ENCODE data around the gene CDADC1.

Gene CDADC1

DNA sequence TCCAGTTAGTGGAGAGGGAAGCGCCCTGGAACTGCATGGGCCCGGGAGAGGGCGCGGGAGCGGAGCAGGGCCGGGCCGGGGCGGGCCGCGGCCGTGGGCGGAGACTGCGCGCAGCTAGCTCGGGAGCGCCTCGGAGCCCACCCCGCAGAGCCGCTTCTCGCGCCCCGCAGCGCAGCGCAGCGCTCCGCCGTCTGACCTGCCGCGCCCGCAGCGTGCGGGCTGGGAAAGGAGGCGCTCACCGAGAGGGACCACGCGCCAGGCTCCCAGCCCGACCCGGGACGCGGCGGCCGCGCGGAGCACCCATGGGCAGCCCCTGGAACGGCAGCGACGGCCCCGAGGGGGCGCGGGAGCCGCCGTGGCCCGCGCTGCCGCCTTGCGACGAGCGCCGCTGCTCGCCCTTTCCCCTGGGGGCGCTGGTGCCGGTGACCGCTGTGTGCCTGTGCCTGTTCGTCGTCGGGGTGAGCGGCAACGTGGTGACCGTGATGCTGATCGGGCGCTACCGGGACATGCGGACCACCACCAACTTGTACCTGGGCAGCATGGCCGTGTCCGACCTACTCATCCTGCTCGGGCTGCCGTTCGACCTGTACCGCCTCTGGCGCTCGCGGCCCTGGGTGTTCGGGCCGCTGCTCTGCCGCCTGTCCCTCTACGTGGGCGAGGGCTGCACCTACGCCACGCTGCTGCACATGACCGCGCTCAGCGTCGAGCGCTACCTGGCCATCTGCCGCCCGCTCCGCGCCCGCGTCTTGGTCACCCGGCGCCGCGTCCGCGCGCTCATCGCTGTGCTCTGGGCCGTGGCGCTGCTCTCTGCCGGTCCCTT lies 27.5 kb upstream of the CDADC1 start, which contains the start of gene MLNR:
Gene MLNR (plus strand): TSS at position 303 of the 820 bp plus-strand sequence. CDS start 0 bp downstream, at position 303.
- TF ChIP-seq EZH2phosphoT487 (conservative IDR thresholded peaks at IDR 0.05; ENCODE audit: low read length) (no peak), CTCF (IDR thresholded peaks at IDR 0.05; ENCODE audit: insufficient read depth, low read length, poor library complexity, severe bottlenecking) (no peak)
- no peak within 1 kb of the TSS for H3K9ac ChIP-seq (ENCODE audit: low read length)
- no peaks in the 10 kb centered on the region for H3K27me3 ChIP-seq (ENCODE audit: low read length)
- no peak within 1 kb of the TSS for H3K4me2 ChIP-seq (ENCODE audit: low read depth, low read length, poor library complexity, severe bottlenecking)
- H4K20me1 ChIP-seq (ENCODE audit: low read depth, low read length), result no peaks in the 10 kb centered on the region
- H3K4me3 ChIP-seq (ENCODE audit: insufficient read depth, low read length, poor library complexity, severe bottlenecking), result no peak within 1 kb of the TSS
- H3K9me2 ChIP-seq (replicated peaks; ENCODE audit: insufficient read depth, low read length), result no peaks in the 10 kb centered on the region
- no peaks in the 10 kb centered on the region for H3F3A ChIP-seq (ENCODE audit: insufficient read depth)
- no peaks in the 10 kb centered on the region for H3K79me2 ChIP-seq (ENCODE audit: insufficient read depth, low read length)
- H3K9me3 ChIP-seq (ENCODE audit: insufficient read depth, low read length), result no peaks in the 10 kb centered on the region
- no peaks in the 10 kb centered on the region for H3K36me3 ChIP-seq (ENCODE audit: low read length)
- no peak within 1 kb of the TSS for H3K27ac ChIP-seq (ENCODE audit: low read depth, low read length)
- H2AFZ ChIP-seq (ENCODE audit: low read depth, low read length, severe bottlenecking), result no peak within 1 kb of the TSS

GRCh38 chr13:49220856-49221589 lies 26.7 kb upstream of the CDADC1 start:
- H2AFZ ChIP-seq (ENCODE audit: low read depth, low read length, severe bottlenecking), result no peak overlapping the region
- no peaks in the 10 kb centered on the region for H3K36me3 ChIP-seq (ENCODE audit: low read length)
- no peak overlapping the region for H3K9ac ChIP-seq (ENCODE audit: low read length)
- H3K79me2 ChIP-seq (ENCODE audit: insufficient read depth, low read length), result no peaks in the 10 kb centered on the region
- no peak for TF ChIP-seq EZH2phosphoT487 (conservative IDR thresholded peaks at IDR 0.05; ENCODE audit: low read length)
- TF ChIP-seq CTCF (IDR thresholded peaks at IDR 0.05; ENCODE audit: insufficient read depth, low read length, poor library complexity, severe bottlenecking), result no peak
- H3F3A ChIP-seq (ENCODE audit: insufficient read depth), result no peaks in the 10 kb centered on the region
- no peaks in the 10 kb centered on the region for H3K9me3 ChIP-seq (ENCODE audit: insufficient read depth, low read length)
- H3K9me2 ChIP-seq (replicated peaks; ENCODE audit: insufficient read depth, low read length), result no peaks in the 10 kb centered on the region
- H3K4me3 ChIP-seq (ENCODE audit: insufficient read depth, low read length, poor library complexity, severe bottlenecking), result no peak overlapping the region
- no peak overlapping the region for H3K27ac ChIP-seq (ENCODE audit: low read depth, low read length)
- no peaks in the 10 kb centered on the region for H4K20me1 ChIP-seq (ENCODE audit: low read depth, low read length)
- H3K4me2 ChIP-seq (ENCODE audit: low read depth, low read length, poor library complexity, severe bottlenecking), result no peak overlapping the region
- no peaks in the 10 kb centered on the region for H3K27me3 ChIP-seq (ENCODE audit: low read length)

- Histone ChIP-seq H3K27ac (ENCODE audit: low read depth, low read length) (no peak overlapping the region), H4K20me1 (ENCODE audit: low read depth, low read length) (no peaks in the 10 kb centered on the region), H3K9me2 (replicated peaks; ENCODE audit: insufficient read depth, low read length) (no peaks in the 10 kb centered on the region), H3K4me3 (ENCODE audit: insufficient read depth, low read length, poor library complexity, severe bottlenecking) (no peak overlapping the region), H3K36me3 (ENCODE audit: low read length) (no peaks in the 10 kb centered on the region), H3K9me3 (ENCODE audit: insufficient read depth, low read length) (no peaks in the 10 kb centered on the region), H3K79me2 (ENCODE audit: insufficient read depth, low read length) (no peaks in the 10 kb centered on the region), H3K27me3 (ENCODE audit: low read length) (0 out of 2 replicates have a peak, but pooled peaks cover 2% of the 10 kb centered on the region), H3K4me2 (ENCODE audit: low read depth, low read length, poor library complexity, severe bottlenecking) (no peak overlapping the region), H3F3A (ENCODE audit: insufficient read depth) (no peaks in the 10 kb centered on the region), H3K9ac (ENCODE audit: low read length) (no peak overlapping the region), H2AFZ (ENCODE audit: low read depth, low read length, severe bottlenecking) (no peak overlapping the region)
- TF ChIP-seq EZH2phosphoT487 (conservative IDR thresholded peaks at IDR 0.05; ENCODE audit: low read length), result no peak
- TF ChIP-seq CTCF (IDR thresholded peaks at IDR 0.05; ENCODE audit: insufficient read depth, low read length, poor library complexity, severe bottlenecking), result no peak
Observed at GRCh38 chr13:49221590-49221965, 26.1 kb upstream of the CDADC1 start.
